ENCODE measurements around the gene PAFAH2.

- TF ChIP-seq GLIS3 (CRISPR knock-in tag; IDR thresholded peaks at IDR 0.05) (no peak), ARNTL (CRISPR knock-in tag; IDR thresholded peaks at IDR 0.05; ENCODE audit: borderline replicate concordance, low read depth) (no peak), ESRRG (CRISPR knock-in tag; IDR thresholded peaks at IDR 0.05) (no peak), PPARA (CRISPR knock-in tag; IDR thresholded peaks at IDR 0.05; ENCODE audit: borderline replicate concordance) (no peak), PATZ1 (CRISPR knock-in tag; IDR thresholded peaks at IDR 0.05; ENCODE audit: borderline replicate concordance) (no peak), ZFP30 (CRISPR knock-in tag; IDR thresholded peaks at IDR 0.05) (no peak), RARB (CRISPR knock-in tag; IDR thresholded peaks at IDR 0.05) (no peak)
Observed at GRCh38 chr1:26032656-26033357, 34.9 kb upstream of the PAFAH2 start.
